CD4-positive, alpha-beta T cell (primary cell): ENCODE results near the gene ARL5A. TPM values are rescaled to one million over a fixed set of nuclear protein-coding genes. Genes with fewer than 3 reads are reported as not detected.

Experiments used
- ATAC-seq: fragments of 200-7000 bp; cut with Tn5 transposase; one replicate; pipeline ENCODE4 v1.10.0; 2022; ENCODE audit warnings: mild to moderate bottlenecking; ENCODE audit not compliant: poor library complexity
- CTCF ChIA-PET: fragments of 350-600 bp; sonication (Branson Sonifier 250); formaldehyde crosslinking; loops from one replicate; lab custom pipeline; 2021; ENCODE audit warnings: antibody characterized with exemption, inconsistent platforms; lab: Charles Lee
- POLR2A ChIA-PET: fragments of 350-600 bp; sonication (Branson Sonifier 250); formaldehyde crosslinking; loops from one replicate; lab custom pipeline; 2021; ENCODE audit warnings: antibody characterized with exemption, inconsistent platforms; lab: Charles Lee
- DNase-seq, 14 experiments: peaks; one replicate each; pipeline ENCODE4 v3.0.0-alpha.2; 2013 to 2020; ENCODE audit warnings: mixed read lengths in 2 of 14
- H3K27ac ChIP-seq, 2 donors: one replicate each; pipeline versions ENCODE4 v1.5.1 to v1.7.0; 2013; ENCODE audit warnings: low read length in 2 of 2, low read depth in 1 of 2, mild to moderate bottlenecking in 1 of 2
- H3K27me3 ChIP-seq, 2 experiments: 1 replicate in 1 of 2; 2 replicates in 1 of 2; pipeline versions ENCODE4 v1.6.1 to v1.7.0; 2013; ENCODE audit warnings: low read length in 2 of 2, control low read depth in 1 of 2, mild to moderate bottlenecking in 1 of 2, moderate library complexity in 1 of 2; ENCODE audit not compliant: insufficient read depth in 2 of 2, control insufficient read depth in 1 of 2
- H3K36me3 ChIP-seq: one replicate; pipeline ENCODE4 v1.6.1; 2013; ENCODE audit warnings: low read length, control low read depth; ENCODE audit not compliant: insufficient read depth
- H3K4me1 ChIP-seq: one replicate; pipeline ENCODE4 v1.6.1; 2013; ENCODE audit warnings: low read length, control low read depth; ENCODE audit not compliant: insufficient read depth
- H3K4me3 ChIP-seq: one replicate; pipeline ENCODE4 v1.5.1; 2013; ENCODE audit warnings: mild to moderate bottlenecking, low read length, moderate library complexity
- H3K9me3 ChIP-seq, 2 experiments: 1 replicate in 1 of 2; 2 replicates in 1 of 2; pipeline versions ENCODE4 v1.6.1 to v1.7.0; 2013; ENCODE audit warnings: low read length in 2 of 2, mild to moderate bottlenecking in 2 of 2, control low read depth in 1 of 2, moderate library complexity in 1 of 2; ENCODE audit not compliant: control insufficient read depth in 1 of 2, insufficient read depth in 1 of 2
- H3K27ac Mint-ChIP-seq: one replicate; pipeline ENCODE4 v1.8.0; 2020; ENCODE audit warnings: mixed read lengths
- H3K27me3 Mint-ChIP-seq: one replicate; pipeline ENCODE4 v1.8.0; 2021; ENCODE audit warnings: mixed read lengths
- H3K36me3 Mint-ChIP-seq: one replicate; pipeline ENCODE4 v1.8.0; 2021; ENCODE audit warnings: low read depth, mixed read lengths
- H3K4me1 Mint-ChIP-seq: one replicate; pipeline ENCODE4 v1.8.0; 2021; ENCODE audit warnings: low read depth, mixed read lengths
- H3K4me3 Mint-ChIP-seq: one replicate; pipeline ENCODE4 v1.8.0; 2020; ENCODE audit warnings: mild to moderate bottlenecking, mixed read lengths
- H3K9me3 Mint-ChIP-seq: one replicate; pipeline ENCODE4 v1.8.0; 2020; ENCODE audit warnings: mixed read lengths
- intact Hi-C, 2 experiments: fragments of 100-400 bp; cut with DNase I in 1 of 2; cut with micrococcal nuclease in 1 of 2; formaldehyde crosslinking; loops; one replicate each; pipeline versions ENCODE4 v1.15.1 to v1.9.0; 2023 to 2025; cut with DNase I, micrococcal nuclease
- total RNA-seq, 174 experiments: library from RNA in 2 of 174; stranded (reverse) in 2 of 174; gene quantifications; one replicate each; pipeline ENCODE4 v1.2.3 and lab custom pipeline; 2021 to 2026
- TF ChIP-seq, protein P1 (sequence below): fragments of 200-600 bp; IDR thresholded peaks from one replicate; pipeline ENCODE4 v1.8.0; 2022; ENCODE audit warnings: antibody characterized with exemption, mild to moderate bottlenecking

Gene ARL5A
- total RNA-seq, 2 experiments from 2014 or later: 16.9 to 20.5 TPM

DNA sequence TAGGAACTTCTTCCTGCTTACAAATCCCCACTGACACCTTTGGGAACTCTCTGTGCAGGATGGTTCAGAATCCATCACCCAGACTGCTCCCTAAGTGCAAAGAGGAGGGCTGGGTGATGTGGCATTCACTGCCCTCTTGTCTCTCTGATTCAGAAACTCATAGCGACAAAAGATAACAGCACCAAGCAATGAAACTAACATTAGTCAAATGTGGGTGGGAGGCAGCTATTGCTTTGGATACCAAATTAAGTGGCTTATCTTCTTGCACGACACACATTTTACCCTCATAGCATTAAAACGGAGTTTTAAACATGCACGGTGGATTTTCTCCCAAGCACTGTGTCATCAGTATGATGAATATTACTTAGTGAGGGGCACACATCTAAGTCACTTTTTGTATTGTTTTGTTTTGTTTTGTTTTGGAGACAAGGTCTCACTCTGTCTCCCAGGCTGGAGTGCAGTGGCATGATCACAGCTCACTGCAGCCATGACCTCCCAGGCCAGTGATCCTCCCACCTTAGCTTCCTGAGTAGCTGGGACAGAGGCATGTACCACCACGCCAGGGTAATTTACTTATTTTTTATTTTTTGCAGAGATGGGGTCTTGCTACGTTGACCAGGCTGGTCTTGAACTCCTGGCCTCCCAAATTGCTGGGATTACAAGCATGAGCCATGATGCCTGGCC lies 53.0 kb downstream of the ARL5A start:
- DNase-seq: no peak
- TF ChIP-seq, protein P1, sequence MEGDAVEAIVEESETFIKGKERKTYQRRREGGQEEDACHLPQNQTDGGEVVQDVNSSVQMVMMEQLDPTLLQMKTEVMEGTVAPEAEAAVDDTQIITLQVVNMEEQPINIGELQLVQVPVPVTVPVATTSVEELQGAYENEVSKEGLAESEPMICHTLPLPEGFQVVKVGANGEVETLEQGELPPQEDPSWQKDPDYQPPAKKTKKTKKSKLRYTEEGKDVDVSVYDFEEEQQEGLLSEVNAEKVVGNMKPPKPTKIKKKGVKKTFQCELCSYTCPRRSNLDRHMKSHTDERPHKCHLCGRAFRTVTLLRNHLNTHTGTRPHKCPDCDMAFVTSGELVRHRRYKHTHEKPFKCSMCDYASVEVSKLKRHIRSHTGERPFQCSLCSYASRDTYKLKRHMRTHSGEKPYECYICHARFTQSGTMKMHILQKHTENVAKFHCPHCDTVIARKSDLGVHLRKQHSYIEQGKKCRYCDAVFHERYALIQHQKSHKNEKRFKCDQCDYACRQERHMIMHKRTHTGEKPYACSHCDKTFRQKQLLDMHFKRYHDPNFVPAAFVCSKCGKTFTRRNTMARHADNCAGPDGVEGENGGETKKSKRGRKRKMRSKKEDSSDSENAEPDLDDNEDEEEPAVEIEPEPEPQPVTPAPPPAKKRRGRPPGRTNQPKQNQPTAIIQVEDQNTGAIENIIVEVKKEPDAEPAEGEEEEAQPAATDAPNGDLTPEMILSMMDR: no peak
- ChIA-PET POLR2A (no interaction called here), CTCF (no interaction called here)
- Mint-ChIP-seq H3K4me3 (no peak overlapping the region), H3K4me1 (no peaks in the 10 kb centered on the region), H3K27ac (no peak overlapping the region), H3K9me3 (peaks cover 2% of the 10 kb centered on the region), H3K36me3 (peaks cover 52% of the 10 kb centered on the region), H3K27me3 (no peaks in the 10 kb centered on the region)
- ATAC-seq: no peak
- Histone ChIP-seq H3K4me1 (no peaks in the 10 kb centered on the region), H3K4me3 (no peak overlapping the region), H3K9me3 (peaks cover 0 to under 1% of the 10 kb centered on the region in 2 experiments), H3K27ac (no peak overlapping the region), H3K36me3 (no peaks in the 10 kb centered on the region), H3K27me3 (no peaks in the 10 kb centered on the region)
- intact Hi-C loops: no loop called here

DNA sequence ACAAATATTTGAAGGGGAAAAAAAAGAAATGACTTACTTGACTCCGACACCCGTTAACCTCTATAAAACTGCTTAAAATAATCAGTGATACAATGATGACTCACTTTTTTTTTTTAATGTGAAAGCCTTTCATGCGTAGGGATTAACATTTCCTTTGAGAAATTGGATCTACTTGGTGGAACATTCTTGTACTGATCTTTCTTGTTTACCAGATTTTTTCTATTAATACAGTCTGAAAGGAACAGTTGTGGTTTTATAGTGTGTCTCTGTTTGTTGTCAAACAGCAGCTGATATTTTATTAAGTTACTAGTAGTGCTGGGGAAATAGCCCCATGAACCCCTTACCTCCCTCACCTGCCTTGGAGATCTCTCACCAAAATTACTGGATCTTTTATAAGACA lies 53.7 kb downstream of the ARL5A start:
- POLR2A ChIA-PET: no interaction called here
- no peaks in the 10 kb centered on the region for H3K36me3 ChIP-seq
- H3K4me3 Mint-ChIP-seq: no peak overlapping the region
- ATAC-seq (no peak), DNase-seq (no peak)
- TF ChIP-seq, protein P1: no peak
- intact Hi-C loops: no loop called here
- H3K36me3 Mint-ChIP-seq: peaks cover 46% of the 10 kb centered on the region
- no peaks in the 10 kb centered on the region for H3K4me1 ChIP-seq
- CTCF ChIA-PET: no interaction called here
- H3K27ac Mint-ChIP-seq: no peak overlapping the region
- peaks cover 0 to 5% of the 10 kb centered on the region in 2 experiments for H3K9me3 ChIP-seq
- H3K27ac ChIP-seq: no peak overlapping the region
- no peaks in the 10 kb centered on the region for H3K27me3 ChIP-seq
- no peaks in the 10 kb centered on the region for H3K4me1 Mint-ChIP-seq
- no peaks in the 10 kb centered on the region for H3K9me3 Mint-ChIP-seq
- H3K4me3 ChIP-seq: no peak overlapping the region
- no peaks in the 10 kb centered on the region for H3K27me3 Mint-ChIP-seq

DNA sequence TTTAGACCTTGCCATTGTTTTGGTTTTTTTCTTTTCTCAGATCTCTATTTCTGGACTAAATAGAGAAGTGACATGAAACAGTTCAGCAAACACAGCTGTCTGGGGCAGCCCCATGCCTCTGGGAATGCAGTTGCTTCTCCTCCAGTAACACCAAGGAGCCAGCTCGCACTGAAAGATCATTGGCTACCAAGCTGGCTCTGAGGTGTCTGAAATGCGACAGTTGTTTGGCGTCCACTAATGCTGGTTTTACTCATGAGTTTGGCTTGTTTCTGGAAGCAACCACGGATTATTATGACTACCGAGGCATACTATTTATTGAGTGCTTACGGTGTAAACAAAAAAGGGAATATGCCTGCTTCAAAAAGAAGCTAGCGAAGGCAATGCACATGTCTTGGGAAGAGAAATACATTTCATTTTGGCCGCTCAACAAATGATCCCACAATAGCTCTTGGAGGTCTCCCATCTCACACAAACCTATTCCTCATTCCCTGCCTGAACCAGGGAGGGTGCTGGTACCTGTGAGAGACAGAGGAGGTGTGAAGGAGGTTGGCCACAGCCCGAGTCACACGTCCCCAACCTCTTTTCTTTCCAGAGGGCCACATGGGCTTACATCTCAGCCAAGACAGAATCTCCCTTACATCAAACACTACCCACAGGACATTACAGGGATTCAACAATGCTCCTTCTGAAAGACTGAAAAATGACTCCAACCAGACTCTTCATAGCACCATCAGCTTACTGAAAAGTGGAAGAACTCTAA lies 56.4 kb downstream of the ARL5A start:
- ChIA-PET CTCF (no interaction called here), POLR2A (no interaction called here)
- H3K4me3 ChIP-seq: no peak overlapping the region
- ATAC-seq (no peak), DNase-seq (no peak)
- TF ChIP-seq, protein P1: no peak
- Mint-ChIP-seq H3K36me3 (peaks cover 20% of the 10 kb centered on the region), H3K27ac (no peak overlapping the region), H3K27me3 (no peaks in the 10 kb centered on the region), H3K4me1 (no peaks in the 10 kb centered on the region), H3K4me3 (no peak overlapping the region), H3K9me3 (no peaks in the 10 kb centered on the region)
- intact Hi-C loops: no loop called here
- no peaks in the 10 kb centered on the region for H3K27me3 ChIP-seq
- peaks cover 2% of the 10 kb centered on the region for H3K4me1 ChIP-seq
- H3K27ac ChIP-seq: no peak overlapping the region
- no peaks in the 10 kb centered on the region for H3K36me3 ChIP-seq
- H3K9me3 ChIP-seq: peaks cover 0 to 5% of the 10 kb centered on the region in 2 experiments
